AG10803 (cell line): Measurements from ENCODE around the gene TANK.
A peak's percentile ranks its signal among the peaks of the same experiment; 100 is the strongest.

Source experiments
- DNase-seq: peaks from one replicate; pipeline ENCODE4 v3.0.0; 2010; ENCODE audit warnings: low read depth
- H3K4me3 ChIP-seq: 2 replicates; pipeline ENCODE4 v1.5.1; 2011; ENCODE audit warnings: mild to moderate bottlenecking, low read length, control low read depth
- TF ChIP-seq, protein P1 (sequence below): conservative IDR thresholded peaks from 2 replicates; pipeline ENCODE4 v1.5.1; 2011; ENCODE audit warnings: mild to moderate bottlenecking, low read length, control low read depth, inconsistent platforms

The TANK gene

DNA sequence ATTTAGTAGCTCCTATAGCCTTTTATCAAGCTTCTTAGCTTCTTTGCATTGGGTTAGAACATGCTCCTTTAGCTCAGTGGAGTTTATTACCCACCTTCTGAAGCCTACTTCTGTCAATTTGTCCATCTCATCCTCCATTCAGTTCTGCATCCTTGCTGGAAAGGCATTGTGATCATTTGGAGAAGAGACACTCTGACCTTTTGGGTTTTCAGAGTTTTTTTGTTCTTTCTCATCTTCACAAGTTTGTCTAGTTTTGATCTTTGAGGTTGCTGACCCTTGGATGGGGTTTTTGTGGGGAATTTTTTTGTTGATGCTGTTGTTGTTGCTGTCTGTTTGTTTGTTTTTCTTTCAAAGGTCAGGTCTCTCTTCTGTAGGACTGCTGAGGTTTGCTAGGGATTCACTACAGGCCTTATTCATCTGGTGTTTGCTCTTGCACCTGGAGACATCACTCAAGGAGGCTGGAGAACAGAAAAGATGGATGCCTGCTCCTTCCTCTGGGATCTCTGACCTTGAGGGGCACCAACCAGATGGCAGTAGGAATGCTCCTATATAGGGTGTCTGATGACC, 13.9 kb upstream of the TANK start:
- DNase-seq: no peak
- no peak overlapping the region for H3K4me3 ChIP-seq
- TF ChIP-seq, protein P1, sequence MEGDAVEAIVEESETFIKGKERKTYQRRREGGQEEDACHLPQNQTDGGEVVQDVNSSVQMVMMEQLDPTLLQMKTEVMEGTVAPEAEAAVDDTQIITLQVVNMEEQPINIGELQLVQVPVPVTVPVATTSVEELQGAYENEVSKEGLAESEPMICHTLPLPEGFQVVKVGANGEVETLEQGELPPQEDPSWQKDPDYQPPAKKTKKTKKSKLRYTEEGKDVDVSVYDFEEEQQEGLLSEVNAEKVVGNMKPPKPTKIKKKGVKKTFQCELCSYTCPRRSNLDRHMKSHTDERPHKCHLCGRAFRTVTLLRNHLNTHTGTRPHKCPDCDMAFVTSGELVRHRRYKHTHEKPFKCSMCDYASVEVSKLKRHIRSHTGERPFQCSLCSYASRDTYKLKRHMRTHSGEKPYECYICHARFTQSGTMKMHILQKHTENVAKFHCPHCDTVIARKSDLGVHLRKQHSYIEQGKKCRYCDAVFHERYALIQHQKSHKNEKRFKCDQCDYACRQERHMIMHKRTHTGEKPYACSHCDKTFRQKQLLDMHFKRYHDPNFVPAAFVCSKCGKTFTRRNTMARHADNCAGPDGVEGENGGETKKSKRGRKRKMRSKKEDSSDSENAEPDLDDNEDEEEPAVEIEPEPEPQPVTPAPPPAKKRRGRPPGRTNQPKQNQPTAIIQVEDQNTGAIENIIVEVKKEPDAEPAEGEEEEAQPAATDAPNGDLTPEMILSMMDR: no peak

DNA sequence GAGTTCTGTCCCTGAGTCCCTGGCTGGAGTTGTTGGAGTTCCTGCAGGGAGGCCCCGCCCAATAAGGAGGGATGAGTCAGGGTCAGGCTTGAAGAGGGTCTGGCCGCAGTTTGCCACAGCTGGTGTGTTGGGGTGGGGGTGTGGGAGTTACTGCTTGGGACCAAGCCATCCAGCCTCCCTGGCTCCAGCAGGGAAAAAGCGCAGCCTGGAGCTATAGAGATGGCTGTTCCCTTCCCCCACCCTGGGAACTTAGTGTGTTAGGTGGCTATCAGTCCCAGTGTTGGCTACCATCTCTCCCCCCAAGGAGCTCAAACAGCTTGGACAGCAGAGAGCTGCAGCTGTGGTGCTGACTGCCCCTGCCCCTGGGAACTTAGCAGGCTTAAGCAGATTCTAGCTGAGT, 13.2 kb upstream of the TANK start:
- H3K4me3 ChIP-seq: no peak overlapping the region
- TF ChIP-seq, protein P1: no peak
- DNase-seq: no peak

DNA sequence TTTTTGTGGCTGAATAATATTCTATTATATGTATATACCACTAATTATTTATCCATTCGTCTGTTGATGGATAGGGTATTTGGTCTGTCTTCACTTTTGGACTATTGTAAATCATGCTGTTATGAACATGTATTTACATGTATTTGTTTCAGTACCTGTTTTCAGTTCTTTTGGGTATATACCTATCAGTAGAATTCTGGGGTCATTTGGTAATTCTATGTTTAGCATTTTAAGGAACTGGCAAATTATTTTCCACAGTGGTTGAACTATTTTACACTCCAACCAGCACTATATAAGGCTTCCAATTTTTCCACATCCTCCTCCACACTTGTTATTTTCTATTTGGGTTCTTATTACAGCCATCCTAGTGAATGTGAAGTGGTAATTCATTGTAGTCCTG, 12.4 kb upstream of the TANK start:
- TF ChIP-seq, protein P1: no peak
- no peak for DNase-seq

DNA sequence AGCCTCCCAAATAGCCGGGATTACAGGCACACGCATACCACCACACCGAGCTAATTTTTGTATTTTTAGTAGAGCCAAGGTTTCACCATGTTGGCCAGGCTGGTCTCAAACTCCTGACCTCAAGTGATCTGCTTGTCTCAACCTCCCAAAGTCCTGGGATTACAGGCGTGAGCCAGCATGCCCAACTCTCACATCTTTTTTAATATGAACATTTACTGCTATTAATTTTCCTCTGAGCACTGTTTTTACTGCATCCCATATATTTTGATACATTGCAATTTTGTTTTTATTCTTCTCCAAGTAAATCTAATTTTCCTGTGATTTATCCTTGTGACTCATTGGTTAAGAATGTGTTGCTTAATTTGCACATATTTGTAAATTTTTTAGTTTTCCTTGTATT, 9.5 kb upstream of the TANK start:
- TF ChIP-seq, protein P1: no peak
- DNase-seq: no peak
- H3K4me3 ChIP-seq: no peak overlapping the region

More for the DNA sequence above, 12.4 kb upstream of the TANK start:
- no peak overlapping the region for H3K4me3 ChIP-seq

DNA sequence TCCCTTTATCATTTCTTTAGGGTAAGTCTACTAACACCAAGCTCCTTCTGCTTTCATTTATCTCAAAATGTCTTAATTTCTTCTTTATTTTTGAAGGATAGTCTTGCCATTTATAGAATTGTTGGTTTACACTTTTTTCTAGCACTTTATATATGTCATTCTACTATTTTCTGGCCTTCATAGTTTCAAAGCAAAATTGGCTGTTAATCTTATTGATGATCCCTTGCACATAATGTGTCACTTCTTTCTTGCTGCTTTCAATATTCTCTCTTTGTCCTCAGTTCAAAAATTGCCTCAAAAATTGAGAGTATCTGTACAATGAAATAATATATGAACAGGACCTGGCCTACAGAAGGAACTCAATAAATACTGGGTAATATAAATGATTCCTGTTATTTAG, 7.9 kb upstream of the TANK start:
- TF ChIP-seq, protein P1: no peak
- no peak for DNase-seq

DNA sequence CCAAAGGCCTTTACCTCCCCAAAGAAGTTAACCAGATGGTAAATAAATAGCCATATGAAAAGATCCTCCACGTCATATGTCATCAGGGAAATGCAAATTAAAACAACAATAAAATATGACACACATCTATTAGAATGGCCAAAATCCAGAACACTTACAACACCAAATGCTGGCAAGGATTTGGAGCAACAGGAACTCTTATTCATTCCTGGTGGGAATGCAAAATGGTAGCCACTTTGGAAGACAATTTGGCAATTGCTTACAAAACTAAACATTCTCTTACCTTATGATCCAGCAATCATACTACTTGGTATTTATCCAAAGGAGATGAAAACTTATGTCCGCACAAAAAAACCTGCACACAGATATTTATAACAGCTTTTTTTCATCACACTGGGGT, 1.3 kb upstream of the TANK start:
- no peak overlapping the region for H3K4me3 ChIP-seq
- peak; percentile 6 for DNase-seq
- TF ChIP-seq, protein P1: no peak

More for the DNA sequence above, 7.9 kb upstream of the TANK start:
- no peak overlapping the region for H3K4me3 ChIP-seq

DNA sequence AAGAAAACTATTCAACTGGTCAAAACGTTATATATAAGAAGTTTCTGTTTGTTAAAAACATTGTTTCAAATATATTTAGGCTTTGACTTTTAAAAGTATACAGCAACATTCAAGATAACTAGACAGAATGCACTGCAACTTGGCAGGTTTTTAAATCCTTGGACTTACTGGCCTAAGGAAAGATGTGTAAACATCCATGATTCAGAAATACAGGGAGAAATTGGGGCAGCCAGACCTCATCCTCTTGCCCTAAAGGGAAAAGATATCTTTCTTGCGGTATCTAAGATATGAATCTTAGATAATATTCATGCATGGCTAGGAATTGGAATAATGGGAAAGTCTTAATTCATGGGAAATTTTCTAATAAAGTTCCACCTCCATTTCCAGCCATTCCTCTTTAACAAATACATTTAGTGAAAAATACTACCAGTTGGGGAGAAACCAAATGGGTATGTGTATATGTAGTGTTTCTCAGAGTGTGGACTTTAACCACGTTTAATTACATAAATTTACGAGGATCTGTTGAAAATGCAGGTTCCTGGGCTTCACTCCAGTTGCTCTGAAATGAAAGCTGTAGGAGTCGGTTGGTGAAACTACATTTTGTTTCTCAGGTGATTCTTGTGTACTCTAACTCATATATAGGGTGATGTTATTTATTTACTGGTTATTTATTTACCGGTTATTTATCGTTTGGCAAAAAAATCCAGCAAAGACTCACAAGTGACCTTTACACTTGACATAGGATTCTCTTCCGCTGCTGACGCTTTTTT, 587 bp upstream of the TANK start:
- no peak for DNase-seq
- H3K4me3 ChIP-seq: peak overlapping the region; percentile 96
- TF ChIP-seq, protein P1: no peak
